ENCODE measurements around the gene NSUN3.

NSUN3 gene

DNA sequence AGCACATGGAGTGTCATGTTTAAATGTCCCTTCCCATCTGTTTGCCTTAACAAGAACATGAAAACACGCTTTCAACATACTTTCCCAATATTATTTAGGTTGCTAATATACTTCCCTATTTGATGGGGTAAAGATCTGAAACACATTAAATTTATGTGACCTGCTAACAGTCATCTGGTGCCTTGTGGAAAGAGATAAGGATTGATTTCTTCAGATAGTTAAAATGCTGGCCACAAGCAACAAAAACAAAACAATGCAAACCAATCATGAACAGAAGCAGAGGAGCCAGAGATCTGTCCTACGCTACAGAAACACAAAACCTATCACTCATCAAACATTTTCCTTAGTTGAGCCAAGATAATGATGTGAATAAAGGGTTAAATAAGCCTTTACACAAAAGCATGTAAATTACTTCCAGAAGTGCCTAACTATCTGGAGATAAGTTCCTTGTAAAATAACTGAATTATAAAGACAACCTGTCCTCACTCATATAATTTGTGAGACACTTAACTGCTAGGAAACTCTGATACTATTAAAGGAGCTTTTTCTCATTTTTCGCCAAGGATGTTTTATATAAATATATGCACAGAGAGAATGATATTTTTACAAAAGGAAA lies 109.9 kb downstream of the NSUN3 start:
- Histone ChIP-seq H3K4me1 (ENCODE audit: insufficient read depth, low read length) (no peaks in the 10 kb centered on the region), H3K9me3 (ENCODE audit: control insufficient read depth, insufficient read depth, low read length) (no peaks in the 10 kb centered on the region), H3K9ac (ENCODE audit: low read depth, low read length) (no peak overlapping the region), H3K36me3 (ENCODE audit: insufficient read depth, low read length) (no peaks in the 10 kb centered on the region)

DNA sequence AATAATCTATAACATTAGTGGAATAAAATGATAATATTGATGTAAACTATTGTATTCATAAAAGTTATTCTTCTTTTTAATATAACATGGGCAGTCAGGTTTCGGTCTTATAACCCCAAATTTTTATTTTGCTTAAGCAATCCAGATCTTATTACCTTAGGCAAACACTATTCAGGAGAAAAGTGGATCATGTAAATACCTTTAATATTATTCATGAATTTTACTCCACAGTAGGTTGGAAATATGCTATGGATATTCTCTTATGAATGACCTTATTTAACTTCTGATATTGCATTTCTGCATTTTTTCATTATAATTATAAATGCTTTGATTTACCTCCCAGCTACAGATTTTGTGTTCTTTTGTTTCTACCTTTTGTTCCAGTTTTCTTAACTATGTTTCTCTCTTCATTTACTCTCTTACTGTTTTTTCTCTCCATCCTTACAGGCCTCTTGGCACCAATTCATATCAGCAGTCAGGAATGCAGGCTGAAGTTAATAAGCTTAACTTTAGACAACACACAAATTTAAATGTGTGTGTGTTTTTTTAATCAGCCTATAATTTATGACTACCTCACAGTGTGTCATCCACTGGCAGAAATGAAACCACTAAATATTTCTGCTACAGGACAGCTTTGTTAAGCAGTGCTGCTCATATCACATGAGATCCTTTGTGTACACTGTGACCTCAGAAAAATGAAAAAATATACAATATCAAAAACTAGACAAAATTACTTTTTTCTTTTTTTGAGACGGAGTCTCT lies 111.0 kb downstream of the NSUN3 start:
- Histone ChIP-seq H3K4me1 (ENCODE audit: insufficient read depth, low read length) (no peaks in the 10 kb centered on the region), H3K9me3 (ENCODE audit: control insufficient read depth, insufficient read depth, low read length) (no peaks in the 10 kb centered on the region), H3K36me3 (ENCODE audit: insufficient read depth, low read length) (no peaks in the 10 kb centered on the region), H3K9ac (ENCODE audit: low read depth, low read length) (no peak overlapping the region)

DNA sequence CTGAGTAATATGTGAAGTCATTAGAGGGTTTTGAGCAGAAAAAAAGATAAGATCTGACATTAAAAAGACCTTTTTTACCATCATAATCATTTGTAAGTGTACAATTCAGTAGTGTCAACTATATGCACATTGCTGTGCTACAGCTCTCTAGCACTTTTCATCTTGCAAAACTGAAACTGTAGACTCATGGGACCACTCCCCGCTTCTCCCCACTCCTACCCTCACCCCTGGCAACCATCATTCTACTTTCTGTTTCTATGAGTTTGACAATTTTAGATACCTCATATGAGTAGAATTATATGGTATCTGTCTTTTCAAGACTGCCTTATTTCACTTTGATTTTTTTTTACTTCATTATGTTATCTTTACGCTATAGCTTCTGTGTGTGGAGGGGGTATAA lies 112.8 kb downstream of the NSUN3 start:
- H3K9me3 ChIP-seq (ENCODE audit: control insufficient read depth, insufficient read depth, low read length): no peaks in the 10 kb centered on the region
- H3K9ac ChIP-seq (ENCODE audit: low read depth, low read length): no peak overlapping the region
- H3K36me3 ChIP-seq (ENCODE audit: insufficient read depth, low read length): no peaks in the 10 kb centered on the region
- no peaks in the 10 kb centered on the region for H3K4me1 ChIP-seq (ENCODE audit: insufficient read depth, low read length)

DNA sequence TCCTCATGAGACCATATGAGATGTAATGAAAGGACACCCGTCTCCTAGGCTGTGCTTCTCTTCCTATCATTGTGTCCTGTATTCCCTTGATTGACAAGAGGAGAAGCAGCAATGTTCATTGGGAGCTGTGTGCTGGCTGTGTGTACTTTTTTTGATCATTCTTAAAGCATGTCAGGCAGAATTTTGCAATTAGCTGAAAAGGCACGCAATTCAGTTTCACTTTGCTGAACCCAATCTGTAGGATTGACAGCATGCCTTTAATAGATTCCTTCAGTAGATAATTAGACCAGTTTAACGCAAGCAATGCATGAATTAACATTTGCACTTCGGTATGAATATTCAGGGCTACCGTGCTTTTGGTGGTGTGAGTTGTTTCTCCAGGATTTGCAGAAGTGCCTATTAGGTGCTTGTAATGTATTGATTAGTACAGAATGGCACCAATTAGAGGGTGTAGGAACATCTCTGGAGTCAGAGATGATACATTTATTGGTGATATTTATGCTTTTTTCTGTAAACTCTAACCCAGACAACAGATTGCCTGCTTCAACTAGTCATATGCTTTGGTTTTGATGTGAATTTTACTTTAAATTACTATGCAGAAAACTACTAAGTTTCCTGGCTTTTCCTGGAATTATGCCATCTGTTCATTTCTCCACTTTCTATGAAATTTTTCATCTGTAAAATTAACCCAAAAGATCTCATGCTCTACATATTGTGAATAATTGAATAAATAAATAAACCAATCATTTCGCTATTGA lies 114.3 kb downstream of the NSUN3 start:
- H3K9me3 ChIP-seq (ENCODE audit: control insufficient read depth, insufficient read depth, low read length): no peaks in the 10 kb centered on the region
- H3K4me1 ChIP-seq (ENCODE audit: insufficient read depth, low read length): no peaks in the 10 kb centered on the region
- H3K36me3 ChIP-seq (ENCODE audit: insufficient read depth, low read length): no peaks in the 10 kb centered on the region
- H3K9ac ChIP-seq (ENCODE audit: low read depth, low read length): no peak overlapping the region

Data from ES-I3 (cell line).